GM18499 (cell line): ENCODE data around the gene ART1.
"Not testable (repeated sequence)": the region's sequence is repeated elsewhere in the genome, so short reads cannot be mapped to it uniquely, and the experiment has no call there.

Experiments
- ATAC-seq: cut with Tn5 transposase; IDR thresholded peaks from one replicate; pipeline ENCODE4 v1.9.1; 2021; ENCODE audit warnings: moderate number of reproducible peaks; ENCODE audit not compliant: insufficient read depth, unreplicated experiment

ART1 gene, protein sequence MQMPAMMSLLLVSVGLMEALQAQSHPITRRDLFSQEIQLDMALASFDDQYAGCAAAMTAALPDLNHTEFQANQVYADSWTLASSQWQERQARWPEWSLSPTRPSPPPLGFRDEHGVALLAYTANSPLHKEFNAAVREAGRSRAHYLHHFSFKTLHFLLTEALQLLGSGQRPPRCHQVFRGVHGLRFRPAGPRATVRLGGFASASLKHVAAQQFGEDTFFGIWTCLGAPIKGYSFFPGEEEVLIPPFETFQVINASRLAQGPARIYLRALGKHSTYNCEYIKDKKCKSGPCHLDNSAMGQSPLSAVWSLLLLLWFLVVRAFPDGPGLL

DNA sequence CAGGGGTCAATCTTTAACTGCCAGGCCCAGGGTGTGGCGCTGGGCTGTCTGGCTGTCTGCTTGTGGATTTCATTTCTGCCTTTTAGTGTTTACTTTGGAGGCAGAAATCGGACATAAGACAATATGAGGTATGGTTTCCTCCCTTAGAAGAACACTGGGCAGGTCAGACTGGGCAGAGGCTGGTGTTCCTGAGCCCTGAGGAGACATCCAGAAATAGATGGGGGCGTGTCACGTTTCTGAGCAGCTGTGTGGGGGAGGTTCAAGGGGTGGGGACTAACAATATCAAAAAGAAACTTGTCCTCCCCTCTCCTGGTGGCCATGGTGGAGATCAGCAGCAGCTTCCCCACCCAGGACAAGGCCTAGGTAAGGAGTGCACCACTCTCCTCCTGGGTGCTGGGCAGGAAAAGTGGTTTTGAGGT, at the start of gene ART1:
ART1 (plus strand) TSS at position 312 of the 419 bp plus-strand sequence. CDS start 14,086 bp downstream, outside the sequence.
- no peak for ATAC-seq

DNA sequence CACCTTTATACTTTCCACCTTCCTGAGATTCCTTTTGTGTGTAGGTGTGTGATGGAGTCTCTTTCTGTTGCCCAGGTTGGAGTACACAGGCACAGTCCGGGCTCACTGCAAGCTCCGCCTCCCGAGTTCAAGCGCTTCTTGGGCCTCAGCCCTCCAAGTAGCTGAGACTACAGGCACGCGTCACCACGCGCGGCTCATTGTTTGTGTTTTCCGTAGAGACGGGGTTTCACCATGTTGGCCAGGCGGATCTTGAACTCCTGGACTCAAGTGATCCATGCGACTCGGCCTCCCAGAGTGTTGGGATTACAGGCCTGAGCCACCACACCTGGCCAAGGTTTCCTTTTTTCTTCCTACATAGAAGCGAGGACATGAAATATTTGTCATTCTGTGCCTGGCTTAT, 47.2 kb upstream of the ART1 start:
- not testable (repeated sequence) for ATAC-seq

DNA sequence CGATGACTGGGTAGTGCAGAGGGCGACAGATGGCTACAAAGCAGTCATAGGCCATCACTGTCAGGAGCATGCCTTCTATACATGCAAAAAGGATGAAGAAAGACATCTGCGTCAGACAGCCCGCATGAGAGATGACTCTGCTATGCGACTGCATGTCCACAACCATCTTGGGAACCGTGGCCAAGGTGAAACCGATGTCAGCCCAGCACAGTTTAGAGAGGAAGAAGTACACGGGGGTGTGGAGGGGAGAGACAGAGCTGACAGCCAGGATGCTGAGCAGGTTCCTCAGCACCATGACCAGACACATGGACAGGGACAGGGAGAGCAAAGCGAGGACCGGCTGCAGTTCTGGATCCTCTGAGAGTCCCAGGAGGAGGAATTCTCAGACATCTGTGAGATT, 44.7 kb upstream of the ART1 start:
- ATAC-seq, result not testable (repeated sequence)

DNA sequence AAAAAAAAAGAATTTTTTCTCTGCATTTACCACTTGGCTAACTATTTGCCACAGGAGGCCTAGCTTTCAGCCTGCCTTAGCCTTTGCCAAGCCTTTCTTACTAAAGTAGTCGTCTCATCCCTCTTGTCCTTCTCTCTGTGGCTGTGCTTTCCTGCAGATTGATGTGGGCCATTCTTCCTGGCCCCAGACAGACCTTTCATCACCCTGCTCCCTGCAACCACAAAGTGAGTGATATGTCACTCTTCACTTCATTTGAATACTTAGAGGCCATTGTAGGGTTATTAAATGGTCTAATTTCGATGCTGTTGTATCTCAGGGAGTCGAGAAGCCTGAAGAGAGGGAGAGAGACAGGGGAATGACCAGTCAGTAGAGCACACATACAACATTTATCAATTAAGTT, 40.8 kb upstream of the ART1 start:
- ATAC-seq, result no peak

DNA sequence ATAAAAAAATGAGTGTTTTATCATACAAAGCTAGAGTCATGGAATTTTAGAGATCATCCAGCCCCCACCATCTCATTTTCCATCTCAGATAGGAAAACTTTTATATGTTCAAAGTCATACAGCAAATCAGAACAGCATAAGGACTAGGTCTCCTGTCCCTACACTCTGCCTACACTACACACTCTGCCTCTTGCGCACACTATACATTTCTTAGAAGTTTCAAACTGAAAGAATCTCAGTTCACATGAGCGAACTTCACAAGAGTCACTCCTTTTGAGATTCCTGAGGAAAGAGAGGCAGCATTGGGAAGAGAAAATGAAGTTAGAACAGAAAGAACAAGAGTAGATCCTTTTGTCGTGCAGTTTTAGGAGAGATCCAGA, 39.7 kb upstream of the ART1 start:
- no peak for ATAC-seq

DNA sequence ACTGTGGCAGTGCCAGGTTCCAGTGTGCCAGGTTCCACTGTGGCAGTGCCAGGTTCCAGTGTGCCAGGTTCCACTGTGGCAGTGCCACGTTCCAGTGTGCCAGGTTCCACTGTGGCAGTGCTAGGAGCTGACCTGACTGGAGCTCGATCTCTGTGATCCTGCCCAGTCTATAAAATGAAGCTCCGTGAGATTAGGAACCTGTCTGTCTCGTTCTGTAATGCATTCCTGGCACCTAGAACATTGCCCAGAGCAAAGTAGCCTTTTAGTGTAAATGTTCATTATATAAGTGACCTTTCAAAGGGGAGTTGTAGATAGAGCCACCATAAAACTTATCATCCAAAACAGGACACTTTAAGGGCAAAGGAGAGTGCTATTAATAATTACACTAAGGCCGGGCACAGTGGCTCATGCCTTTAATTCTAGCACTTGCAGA, 39.1 kb upstream of the ART1 start:
- no peak for ATAC-seq

DNA sequence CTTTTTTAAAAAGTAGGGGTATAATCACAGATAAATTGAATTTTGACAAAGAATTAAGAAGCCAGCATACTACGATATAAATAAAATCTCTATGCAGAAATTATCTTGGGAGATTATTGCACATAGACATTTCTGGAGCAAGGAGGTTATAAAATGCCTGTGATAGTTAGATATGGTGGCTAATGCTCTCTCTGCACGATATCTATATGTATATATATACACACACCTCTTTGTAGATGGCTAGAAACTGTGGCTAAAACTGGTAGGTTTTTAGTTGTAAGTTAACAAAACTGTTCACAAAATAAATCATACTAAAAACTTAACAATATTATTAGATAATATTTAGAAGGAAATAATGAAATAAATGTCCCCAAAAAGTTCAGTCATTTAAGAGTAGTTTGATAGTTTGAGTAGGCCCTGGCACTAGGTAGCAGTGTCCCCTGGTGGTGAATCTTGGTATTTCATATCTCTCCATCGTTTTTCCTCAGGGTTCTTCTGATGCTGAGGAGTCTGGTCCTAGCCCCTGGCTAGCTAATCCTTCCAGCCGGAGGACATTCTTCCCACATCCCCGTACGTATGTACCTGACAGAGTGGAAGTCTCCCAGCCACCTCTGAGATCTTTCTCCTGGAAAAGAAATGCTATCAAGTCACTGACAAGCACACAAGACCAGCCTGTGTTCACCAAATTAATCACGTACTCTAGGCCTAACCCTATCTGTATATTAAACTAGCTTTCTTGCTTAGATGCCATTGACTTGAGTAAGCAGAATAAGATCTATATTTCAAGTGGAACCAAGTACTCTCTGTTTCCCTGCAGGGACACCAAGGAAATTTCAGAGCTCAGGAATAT, 35.3 kb upstream of the ART1 start:
- no peak for ATAC-seq

DNA sequence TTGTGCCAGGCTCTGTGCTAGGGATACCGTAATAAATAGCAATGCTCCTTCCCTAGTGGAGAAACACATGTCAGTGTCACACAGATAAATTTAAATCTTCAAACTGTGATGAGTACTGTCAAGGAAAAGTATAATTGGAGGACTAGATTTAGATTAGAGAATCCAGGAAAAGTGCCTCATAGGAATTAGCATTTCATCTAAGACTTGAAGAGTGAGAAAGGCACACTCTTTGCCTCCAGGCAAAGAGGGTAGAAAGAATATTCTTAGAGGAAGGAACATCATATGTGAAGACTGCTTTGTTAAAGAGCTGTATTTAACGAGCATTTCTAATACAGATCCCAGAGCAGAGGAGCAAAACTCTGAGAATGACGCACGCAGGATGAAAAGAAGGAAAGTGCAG, 34.1 kb upstream of the ART1 start:
- ATAC-seq, result no peak

DNA sequence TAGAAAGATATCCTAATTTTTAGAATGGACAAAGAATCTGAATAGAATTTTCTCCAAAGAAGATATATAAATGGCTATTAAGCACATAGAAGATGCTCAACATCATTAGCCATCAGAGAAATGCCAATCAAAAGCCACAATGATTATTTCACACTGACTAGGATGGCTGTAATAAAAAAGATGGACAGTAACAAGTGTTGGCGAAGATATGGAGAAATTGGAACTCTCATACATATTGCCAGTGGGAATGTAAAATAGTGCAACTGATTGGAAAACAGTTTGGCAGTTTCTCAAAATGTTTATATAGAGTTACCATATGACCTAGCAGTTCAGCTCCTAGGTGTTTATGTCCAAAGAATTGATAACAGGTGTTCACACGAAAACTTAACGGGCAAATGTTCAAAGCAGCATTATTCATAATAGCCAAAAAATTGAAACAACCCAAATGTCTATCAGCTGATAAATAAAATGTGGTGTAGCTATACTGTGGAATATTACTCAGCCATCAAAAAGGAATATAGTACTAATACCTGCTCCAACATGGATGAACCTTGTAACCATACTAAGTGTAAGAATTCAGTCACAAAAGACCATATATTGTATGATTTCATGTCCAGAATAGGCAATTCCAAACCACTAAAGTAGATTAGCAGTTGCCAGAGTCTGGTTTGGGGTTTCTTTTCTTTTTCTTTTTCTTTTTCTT, 32.8 kb upstream of the ART1 start:
- ATAC-seq, result no peak

DNA sequence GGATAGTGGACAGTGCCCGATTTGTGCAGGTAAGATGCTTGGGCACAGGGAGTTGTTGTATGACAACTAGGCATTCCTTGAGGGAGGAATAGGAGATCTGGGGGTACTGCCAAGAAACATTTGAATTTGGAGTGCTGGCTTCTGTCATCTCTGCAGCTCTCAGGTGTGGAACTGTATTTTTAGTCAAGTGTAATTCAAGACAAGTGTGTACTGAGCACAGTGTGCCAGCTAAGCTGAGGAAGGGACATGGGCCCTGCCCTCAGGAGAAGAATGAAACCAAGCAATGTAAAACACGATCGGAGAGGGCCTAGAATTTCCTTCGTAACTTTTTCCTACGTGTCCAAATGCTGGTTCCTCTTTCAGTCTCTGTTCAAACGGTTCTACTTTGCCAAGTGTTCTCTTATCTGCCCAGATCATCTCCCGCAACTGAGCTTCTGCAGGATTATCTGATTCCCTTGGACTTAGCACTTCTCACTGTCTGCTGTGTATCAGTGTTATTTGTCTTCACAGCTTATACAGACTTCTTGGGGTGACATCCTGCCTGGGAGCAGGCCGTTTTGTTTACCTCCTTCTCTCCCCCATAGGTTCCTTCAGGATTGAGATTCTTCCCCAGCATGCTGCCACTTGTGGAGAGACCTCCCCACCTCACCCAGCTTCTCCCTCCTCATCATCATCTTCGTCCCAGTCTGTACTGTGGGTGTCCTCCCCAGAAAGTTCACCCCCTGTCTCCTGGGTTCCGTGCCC, 30.8 kb upstream of the ART1 start:
- no peak for ATAC-seq

DNA sequence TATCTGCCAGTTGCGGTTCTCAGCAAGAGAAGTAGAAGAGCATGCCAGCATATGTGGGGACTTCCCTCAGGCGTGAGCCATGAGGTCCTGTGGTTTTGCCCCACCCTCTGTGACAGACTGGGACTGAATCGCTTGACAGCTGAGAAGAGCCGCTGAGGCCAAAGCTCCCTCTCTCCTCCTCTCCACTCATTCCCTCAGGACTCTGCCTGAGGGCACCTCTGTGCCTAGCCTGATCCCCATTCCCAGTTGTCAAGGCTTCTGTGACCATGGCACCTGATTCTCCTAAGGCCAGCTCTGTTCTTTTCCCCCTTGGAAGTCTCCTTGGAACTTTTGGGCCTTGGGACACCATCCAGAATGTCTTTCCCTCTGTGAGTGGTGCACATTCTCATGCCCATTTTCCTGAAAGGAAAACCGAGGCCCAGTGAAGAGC, 30.2 kb upstream of the ART1 start:
- ATAC-seq, result no peak

DNA sequence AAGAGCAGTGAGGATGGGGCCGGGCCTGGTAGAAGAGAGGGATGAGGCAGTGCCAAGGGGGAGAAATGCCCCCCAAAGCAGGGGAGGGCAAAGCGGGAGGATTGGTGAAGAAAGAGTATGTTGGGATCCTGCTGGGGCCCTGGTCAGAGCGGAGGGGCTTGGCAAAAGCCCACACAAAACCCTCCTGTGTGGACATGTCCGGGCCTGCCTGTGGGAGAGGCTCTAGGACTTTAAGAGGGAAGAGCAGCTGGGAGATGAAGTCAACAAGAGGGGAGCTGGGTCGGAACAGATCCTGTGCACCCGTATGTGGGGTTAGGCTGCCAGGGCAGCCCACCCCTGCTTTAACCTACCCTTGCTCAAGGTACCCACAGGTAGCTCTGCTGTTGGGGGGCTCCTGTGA, 28.9 kb upstream of the ART1 start:
- no peak for ATAC-seq

DNA sequence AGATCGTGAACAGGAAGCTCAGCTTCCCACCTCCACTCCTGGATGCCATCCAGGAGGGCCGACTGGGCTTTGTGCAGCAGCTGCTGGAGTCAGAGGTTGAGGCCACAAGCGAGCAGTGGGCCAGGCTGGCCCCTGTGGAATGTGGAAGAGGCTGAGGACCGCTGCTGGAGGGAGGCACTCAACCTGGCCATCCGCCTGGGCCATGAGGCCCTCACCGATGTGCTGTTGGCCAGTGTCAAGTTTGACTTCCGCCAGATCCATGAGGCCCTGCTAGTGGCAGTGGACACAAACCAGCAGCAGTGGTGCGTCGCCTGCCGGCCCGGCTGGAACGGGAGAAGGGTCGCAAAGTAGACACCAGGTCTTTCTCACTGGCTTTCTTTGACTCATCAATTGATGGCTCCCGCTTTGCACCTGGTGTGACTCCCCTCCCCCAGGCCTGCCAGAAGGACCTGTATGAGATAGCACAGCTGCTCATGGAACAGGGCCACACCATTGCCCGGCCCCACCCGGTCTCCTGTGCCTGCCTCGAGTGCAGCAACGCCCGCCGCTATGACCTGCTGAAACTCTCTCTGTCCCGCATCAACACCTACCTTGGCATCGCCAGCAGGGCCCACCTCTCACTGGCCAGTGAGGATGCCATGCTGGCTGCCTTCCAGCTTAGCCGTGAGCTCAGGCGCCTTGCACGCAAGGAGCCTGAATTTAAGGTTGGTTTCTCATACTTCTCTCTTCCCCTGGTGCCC, 28.0 kb upstream of the ART1 start:
- ATAC-seq, result no peak

DNA sequence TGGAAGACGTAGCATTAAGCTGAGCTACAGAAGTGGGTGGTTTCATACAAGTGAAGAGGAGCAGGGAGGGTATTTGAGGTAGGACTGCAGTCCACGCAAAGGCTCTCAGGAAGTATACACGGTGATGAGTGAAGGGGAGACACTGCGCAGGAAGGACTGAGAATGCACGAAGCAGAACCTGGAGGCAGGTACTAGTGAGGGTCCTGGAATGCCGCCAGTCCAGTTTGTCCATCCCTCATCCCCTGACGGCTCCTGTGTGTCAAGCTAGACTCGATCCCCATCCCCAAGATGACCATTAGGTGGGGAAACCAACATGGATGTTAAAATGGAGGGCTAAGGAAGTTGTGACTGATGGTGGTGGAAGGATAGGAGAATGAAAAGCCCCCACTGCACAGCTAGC, 26.9 kb upstream of the ART1 start:
- no peak for ATAC-seq

DNA sequence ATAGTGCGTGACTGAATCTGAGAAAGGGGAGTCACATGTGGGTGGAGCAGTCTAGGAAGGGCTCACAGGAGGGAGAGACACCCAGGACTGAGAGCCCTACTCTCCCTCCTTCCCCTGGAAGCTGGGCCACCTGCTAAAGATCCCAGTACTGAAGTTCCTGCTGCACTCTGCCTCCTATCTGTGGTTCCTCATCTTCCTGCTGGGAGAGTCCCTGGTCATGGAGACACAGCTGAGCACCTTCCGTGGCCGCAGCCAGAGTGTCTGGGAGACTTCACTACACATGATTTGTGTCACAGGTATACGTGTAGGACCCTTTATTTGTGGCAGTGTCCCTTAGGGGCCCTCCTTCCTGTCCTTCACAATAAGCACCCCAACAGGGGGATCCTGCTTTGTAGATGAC, 22.4 kb upstream of the ART1 start:
- ATAC-seq, result no peak

DNA sequence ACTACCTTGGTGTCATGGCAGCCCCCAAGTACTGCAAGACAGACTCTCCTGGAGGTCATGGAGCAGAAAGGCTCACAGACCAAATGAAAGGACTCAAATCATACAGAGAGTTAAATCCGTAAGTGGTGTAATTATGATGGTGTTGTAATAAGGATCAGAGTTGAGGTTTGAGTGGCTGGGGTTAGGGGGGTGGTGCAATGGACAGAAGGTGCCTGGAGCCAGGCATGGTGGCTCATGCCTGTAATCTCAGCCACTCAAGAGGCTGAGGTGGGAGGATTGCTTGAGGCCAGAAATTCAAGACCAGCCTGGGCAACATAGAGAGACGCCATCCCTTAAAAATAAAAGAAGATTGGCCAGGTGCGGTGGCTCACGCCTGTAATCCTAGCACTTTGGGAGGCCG, 21.8 kb upstream of the ART1 start:
- ATAC-seq, result no peak

DNA sequence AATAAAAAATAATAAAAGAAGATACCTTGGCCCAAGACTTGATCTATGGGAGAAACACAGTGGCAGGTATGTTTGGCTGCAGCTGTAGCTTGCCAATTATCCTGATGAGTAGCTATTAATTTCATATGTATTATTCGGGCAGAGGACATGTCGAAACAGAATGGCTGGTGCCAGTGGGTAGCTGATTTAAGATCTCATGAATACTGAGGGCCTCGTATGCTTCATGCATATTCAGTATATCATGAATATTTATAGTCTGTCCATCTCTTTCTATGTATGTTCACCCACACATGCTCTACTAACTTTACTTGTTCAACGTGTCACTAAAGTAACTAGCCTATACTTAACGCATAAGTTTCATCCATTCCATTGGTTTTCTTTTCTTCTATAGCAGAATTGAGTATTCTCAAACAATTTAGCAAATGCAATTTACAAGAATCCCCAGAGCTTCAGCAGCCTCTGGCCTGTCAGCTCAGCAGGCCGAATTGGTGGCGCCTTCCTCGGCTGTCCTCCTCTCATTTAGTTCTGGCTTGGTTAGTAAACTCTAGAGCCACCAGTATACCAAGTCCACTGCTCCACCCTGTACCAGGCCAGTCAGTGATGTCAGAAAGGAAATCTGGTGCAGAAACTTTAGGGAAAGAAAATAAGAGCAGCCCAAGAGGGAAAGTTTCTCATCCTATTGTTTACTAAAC, 21.0 kb upstream of the ART1 start:
- no peak for ATAC-seq

DNA sequence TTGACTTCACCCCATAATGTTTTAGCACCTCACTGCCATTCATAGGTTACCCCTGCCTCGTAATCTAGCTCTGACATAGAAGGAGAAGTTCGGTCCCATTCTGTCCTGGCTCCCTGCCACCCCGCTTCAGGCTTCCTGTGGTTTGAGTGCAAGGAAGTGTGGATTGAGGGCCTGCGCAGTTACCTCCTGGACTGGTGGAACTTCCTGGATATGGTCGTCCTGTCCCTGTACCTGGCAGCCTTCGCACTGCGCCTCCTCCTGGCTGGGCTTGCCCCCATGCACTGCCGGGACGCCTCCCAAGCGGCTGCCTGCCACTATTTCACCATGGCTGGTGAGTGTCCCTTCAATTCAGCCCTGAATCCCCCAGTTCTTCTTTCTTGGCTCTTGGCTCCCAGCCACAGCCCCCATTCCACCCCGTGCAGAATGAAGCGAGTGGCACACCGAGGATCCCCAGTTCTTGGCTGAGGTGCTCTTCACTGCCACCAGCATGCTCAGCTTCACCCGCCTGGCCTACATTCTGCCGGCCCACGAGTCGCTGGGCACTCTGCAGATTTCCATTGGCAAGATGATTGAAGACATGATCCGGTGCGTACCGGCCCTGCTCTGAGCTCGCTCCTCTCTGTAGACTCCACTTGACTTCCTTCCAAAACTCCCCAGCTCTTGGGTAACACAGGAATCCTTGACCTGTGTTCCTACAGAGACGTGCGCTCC, 18.5 kb upstream of the ART1 start:
- ATAC-seq, result no peak
